Mammary epithelial cell (primary cell): ENCODE measurements around the gene KCTD15.

Experiments used
- CTCF ChIP-seq, 2 donors: IDR thresholded peaks in 1 of 2; conservative IDR thresholded peaks in 1 of 2; 2 replicates each; pipeline ENCODE4 v1.5.1; 2011 to 2012; ENCODE audit warnings: inconsistent platforms in 2 of 2, low read length in 2 of 2, mild to moderate bottlenecking in 2 of 2, control low read depth in 1 of 2, low read depth in 1 of 2; ENCODE audit not compliant: insufficient read depth in 1 of 2; ENCODE audit errors: extremely low read depth in 1 of 2
- EZH2 ChIP-seq: IDR thresholded peaks from 2 replicates; pipeline ENCODE4 v1.6.1; 2012; ENCODE audit warnings: low read length, inconsistent platforms, borderline replicate concordance

DNA sequence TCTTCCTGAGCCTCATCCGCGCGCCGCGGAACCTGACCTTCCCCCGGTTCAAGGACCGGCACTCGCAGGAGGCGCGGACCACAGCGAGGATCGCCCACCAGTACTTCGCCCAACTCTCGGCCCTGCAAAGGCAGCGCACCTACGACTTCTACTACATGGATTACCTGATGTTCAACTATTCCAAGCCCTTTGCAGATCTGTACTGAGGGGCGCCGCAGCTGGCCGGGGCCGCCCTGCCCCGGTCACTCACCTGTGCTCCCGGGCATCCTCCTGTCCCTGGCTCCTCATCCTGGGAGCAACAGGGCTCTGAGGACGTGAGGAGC, 23.9 kb upstream of the KCTD15 start:
- TF ChIP-seq CTCF (conservative IDR thresholded peaks at IDR 0.05 in 1 of 2, IDR thresholded peaks at IDR 0.05 in 1 of 2; ENCODE audit: extremely low read depth in 1 of 2, insufficient read depth in 1 of 2, low read depth in 1 of 2, low read length in 2 of 2) (no peak), EZH2 (no peak)
